Neural cell (in vitro differentiated cells): ENCODE data around the gene RAPGEF5. TPM values are rescaled to one million over a fixed set of nuclear protein-coding genes. Genes with fewer than 3 reads are reported as not detected.

ENCODE experiments used
- H2AFZ ChIP-seq: fragments of 200-600, 300-800 bp; sonication (generic), shearing (Covaris generic); 2 replicates; pipeline ENCODE4 v1.6.0; 2014; ENCODE audit warnings: low read depth, mild to moderate bottlenecking, antibody characterized with exemption, low read length, moderate library complexity
- H3F3A ChIP-seq: fragments of 200-600 bp; shearing (Covaris generic); 2 replicates; pipeline ENCODE4 v1.6.1; 2016; ENCODE audit warnings: mild to moderate bottlenecking, moderate library complexity, mixed read lengths, antibody characterized with exemption, low read length; ENCODE audit not compliant: insufficient read depth, poor library complexity, severe bottlenecking
- H3K27ac ChIP-seq: fragments of 200-600, 300-800 bp; sonication (generic), shearing (Covaris generic); 2 replicates; pipeline ENCODE4 v1.5.1; 2014; ENCODE audit warnings: mild to moderate bottlenecking, low read length, moderate library complexity
- H3K27me3 ChIP-seq: fragments of 300-800, 200-600 bp; sonication (generic), shearing (Covaris generic); 2 replicates; pipeline ENCODE4 v1.6.0; 2014; ENCODE audit warnings: mild to moderate bottlenecking, low read depth, low read length, moderate library complexity; ENCODE audit not compliant: insufficient read depth
- H3K36me3 ChIP-seq: fragments of 300-800, 200-600 bp; sonication (generic), shearing (Covaris generic); 2 replicates; pipeline ENCODE4 v1.5.1; 2014; ENCODE audit warnings: mild to moderate bottlenecking, antibody characterized with exemption, low read length, moderate library complexity; ENCODE audit not compliant: insufficient read depth
- H3K4me2 ChIP-seq: fragments of 300-800, 200-600 bp; sonication (generic), shearing (Covaris generic); 2 replicates; pipeline ENCODE4 v1.6.0; 2014; ENCODE audit warnings: mild to moderate bottlenecking, low read length
- H3K4me3 ChIP-seq: fragments of 300-800, 200-600 bp; sonication (generic), shearing (Covaris generic); 2 replicates; pipeline ENCODE4 v1.5.1; 2014; ENCODE audit warnings: mild to moderate bottlenecking, low read length, moderate library complexity
- H3K79me2 ChIP-seq: fragments of 200-600 bp; shearing (Covaris generic); replicated peaks from 2 replicates; pipeline ENCODE4 v1.6.0; 2014; ENCODE audit warnings: mild to moderate bottlenecking, low read length, moderate library complexity; ENCODE audit not compliant: insufficient read depth
- H3K9ac ChIP-seq: fragments of 300-800, 200-600 bp; sonication (generic), shearing (Covaris generic); 2 replicates; pipeline ENCODE4 v1.6.1; 2016; ENCODE audit warnings: mild to moderate bottlenecking, low read length, mixed read lengths
- H3K9me2 ChIP-seq: fragments of 200-600 bp; shearing (Covaris generic); 2 replicates; pipeline ENCODE4 v1.6.1; 2016; ENCODE audit warnings: mild to moderate bottlenecking, low read length, mixed read lengths; ENCODE audit not compliant: insufficient read depth
- H3K9me3 ChIP-seq: fragments of 200-600, 300-800 bp; sonication (generic), shearing (Covaris generic); 2 replicates; pipeline ENCODE4 v1.6.1; 2016; ENCODE audit warnings: mild to moderate bottlenecking, mixed run types, low read length, moderate library complexity, mixed read lengths
- H4K20me1 ChIP-seq: fragments of 200-600 bp; shearing (Covaris generic); 2 replicates; pipeline ENCODE4 v1.6.1; 2016; ENCODE audit warnings: mild to moderate bottlenecking, mixed run types; ENCODE audit not compliant: insufficient read depth
- EP300 ChIP-seq: fragments of 450-650 bp; conservative IDR thresholded peaks from 2 replicates; pipeline ENCODE4 v1.6.1; 2014; ENCODE audit warnings: antibody characterized with exemption, mild to moderate bottlenecking, moderate library complexity; ENCODE audit not compliant: poor library complexity, severe bottlenecking
- EZH2 ChIP-seq: fragments of 200-600, 300-800 bp; shearing (Covaris generic), sonication (generic); IDR thresholded peaks from 2 replicates; pipeline ENCODE4 v1.6.1; 2014; ENCODE audit warnings: antibody characterized with exemption, low read length, borderline replicate concordance, mild to moderate bottlenecking; ENCODE audit not compliant: insufficient read depth, poor library complexity, severe bottlenecking
- MXI1 ChIP-seq: fragments of 450-650 bp; conservative IDR thresholded peaks from 2 replicates; pipeline ENCODE4 v1.6.1; 2014; ENCODE audit warnings: antibody characterized with exemption, mild to moderate bottlenecking; ENCODE audit not compliant: poor library complexity, severe bottlenecking
- POLR2AphosphoS5 ChIP-seq: IDR thresholded peaks from 2 replicates; pipeline ENCODE4 v1.6.1; 2012
- RAD21 ChIP-seq: fragments of 450-650 bp; conservative IDR thresholded peaks from 2 replicates; pipeline ENCODE4 v1.6.1; 2014; ENCODE audit warnings: antibody characterized with exemption, mild to moderate bottlenecking, moderate library complexity
- SMC3 ChIP-seq: fragments of 450-650 bp; conservative IDR thresholded peaks from 2 replicates; pipeline ENCODE4 v1.6.1; 2014; ENCODE audit warnings: antibody characterized with exemption, mild to moderate bottlenecking, moderate library complexity; ENCODE audit not compliant: poor library complexity
- TAF1 ChIP-seq: IDR thresholded peaks from 2 replicates; pipeline ENCODE4 v1.6.1; 2012; ENCODE audit warnings: low read depth
- polyA plus RNA-seq: library from polyadenylated mRNA; depleted of rRNA; stranded (reverse); fragments of >200 nt; gene quantifications from 2 replicates; pipeline ENCODE4 v1.2.3, GENCODE V29; 2014
- TF ChIP-seq, protein P1 (sequence below): fragments of 450-650 bp; IDR thresholded peaks from 2 replicates; pipeline ENCODE4 v1.5.1; 2014; ENCODE audit warnings: antibody characterized with exemption, mild to moderate bottlenecking, moderate library complexity; ENCODE audit not compliant: poor library complexity, severe bottlenecking
- TF ChIP-seq, protein P2 (sequence below): IDR thresholded peaks from 2 replicates; pipeline ENCODE4 v1.6.1; 2012; ENCODE audit warnings: borderline replicate concordance

Gene RAPGEF5
- polyA plus RNA-seq, 1 donor from 2014 or later, result 48.0 TPM

DNA sequence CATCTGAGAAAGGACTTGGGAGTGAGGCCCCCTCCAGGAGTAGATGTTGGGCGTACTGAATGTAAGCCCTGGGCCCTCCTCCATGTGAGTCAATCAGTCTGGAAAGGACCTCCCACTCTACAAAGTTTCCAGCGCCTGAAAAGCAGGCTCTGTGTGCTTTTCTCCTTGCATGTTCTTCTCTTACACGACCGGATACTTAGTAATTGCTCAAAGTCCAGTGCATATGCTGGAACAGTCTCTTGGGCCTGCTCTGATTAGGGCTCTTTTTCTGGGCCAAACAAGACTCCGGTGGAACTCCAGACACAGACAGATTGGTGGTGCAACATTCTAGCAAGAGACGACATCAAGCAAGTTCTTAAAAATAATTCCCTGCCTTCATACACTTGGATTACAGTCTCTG, 38.3 kb upstream of the RAPGEF5 start:
- Histone ChIP-seq H3K27me3 (no peaks in the 10 kb centered on the region), H3K9me3 (no peaks in the 10 kb centered on the region), H3K79me2 (no peaks in the 10 kb centered on the region), H3K9me2 (no peaks in the 10 kb centered on the region), H3F3A (no peaks in the 10 kb centered on the region), H4K20me1 (no peaks in the 10 kb centered on the region), H3K27ac (no peak overlapping the region), H3K4me2 (no peak overlapping the region), H3K9ac (no peak overlapping the region), H2AFZ (no peak overlapping the region), H3K4me3 (no peak overlapping the region), H3K36me3 (no peaks in the 10 kb centered on the region)
- no peak for TF ChIP-seq EZH2
- TF ChIP-seq RAD21, result no peak
- TF ChIP-seq MXI1, result no peak
- no peak for TF ChIP-seq POLR2AphosphoS5
- TF ChIP-seq, protein P1, sequence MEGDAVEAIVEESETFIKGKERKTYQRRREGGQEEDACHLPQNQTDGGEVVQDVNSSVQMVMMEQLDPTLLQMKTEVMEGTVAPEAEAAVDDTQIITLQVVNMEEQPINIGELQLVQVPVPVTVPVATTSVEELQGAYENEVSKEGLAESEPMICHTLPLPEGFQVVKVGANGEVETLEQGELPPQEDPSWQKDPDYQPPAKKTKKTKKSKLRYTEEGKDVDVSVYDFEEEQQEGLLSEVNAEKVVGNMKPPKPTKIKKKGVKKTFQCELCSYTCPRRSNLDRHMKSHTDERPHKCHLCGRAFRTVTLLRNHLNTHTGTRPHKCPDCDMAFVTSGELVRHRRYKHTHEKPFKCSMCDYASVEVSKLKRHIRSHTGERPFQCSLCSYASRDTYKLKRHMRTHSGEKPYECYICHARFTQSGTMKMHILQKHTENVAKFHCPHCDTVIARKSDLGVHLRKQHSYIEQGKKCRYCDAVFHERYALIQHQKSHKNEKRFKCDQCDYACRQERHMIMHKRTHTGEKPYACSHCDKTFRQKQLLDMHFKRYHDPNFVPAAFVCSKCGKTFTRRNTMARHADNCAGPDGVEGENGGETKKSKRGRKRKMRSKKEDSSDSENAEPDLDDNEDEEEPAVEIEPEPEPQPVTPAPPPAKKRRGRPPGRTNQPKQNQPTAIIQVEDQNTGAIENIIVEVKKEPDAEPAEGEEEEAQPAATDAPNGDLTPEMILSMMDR, result no peak
- no peak for TF ChIP-seq TAF1
- TF ChIP-seq, protein P2, sequence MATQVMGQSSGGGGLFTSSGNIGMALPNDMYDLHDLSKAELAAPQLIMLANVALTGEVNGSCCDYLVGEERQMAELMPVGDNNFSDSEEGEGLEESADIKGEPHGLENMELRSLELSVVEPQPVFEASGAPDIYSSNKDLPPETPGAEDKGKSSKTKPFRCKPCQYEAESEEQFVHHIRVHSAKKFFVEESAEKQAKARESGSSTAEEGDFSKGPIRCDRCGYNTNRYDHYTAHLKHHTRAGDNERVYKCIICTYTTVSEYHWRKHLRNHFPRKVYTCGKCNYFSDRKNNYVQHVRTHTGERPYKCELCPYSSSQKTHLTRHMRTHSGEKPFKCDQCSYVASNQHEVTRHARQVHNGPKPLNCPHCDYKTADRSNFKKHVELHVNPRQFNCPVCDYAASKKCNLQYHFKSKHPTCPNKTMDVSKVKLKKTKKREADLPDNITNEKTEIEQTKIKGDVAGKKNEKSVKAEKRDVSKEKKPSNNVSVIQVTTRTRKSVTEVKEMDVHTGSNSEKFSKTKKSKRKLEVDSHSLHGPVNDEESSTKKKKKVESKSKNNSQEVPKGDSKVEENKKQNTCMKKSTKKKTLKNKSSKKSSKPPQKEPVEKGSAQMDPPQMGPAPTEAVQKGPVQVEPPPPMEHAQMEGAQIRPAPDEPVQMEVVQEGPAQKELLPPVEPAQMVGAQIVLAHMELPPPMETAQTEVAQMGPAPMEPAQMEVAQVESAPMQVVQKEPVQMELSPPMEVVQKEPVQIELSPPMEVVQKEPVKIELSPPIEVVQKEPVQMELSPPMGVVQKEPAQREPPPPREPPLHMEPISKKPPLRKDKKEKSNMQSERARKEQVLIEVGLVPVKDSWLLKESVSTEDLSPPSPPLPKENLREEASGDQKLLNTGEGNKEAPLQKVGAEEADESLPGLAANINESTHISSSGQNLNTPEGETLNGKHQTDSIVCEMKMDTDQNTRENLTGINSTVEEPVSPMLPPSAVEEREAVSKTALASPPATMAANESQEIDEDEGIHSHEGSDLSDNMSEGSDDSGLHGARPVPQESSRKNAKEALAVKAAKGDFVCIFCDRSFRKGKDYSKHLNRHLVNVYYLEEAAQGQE, result no peak
- TF ChIP-seq SMC3, result no peak
- no peak for TF ChIP-seq EP300

DNA sequence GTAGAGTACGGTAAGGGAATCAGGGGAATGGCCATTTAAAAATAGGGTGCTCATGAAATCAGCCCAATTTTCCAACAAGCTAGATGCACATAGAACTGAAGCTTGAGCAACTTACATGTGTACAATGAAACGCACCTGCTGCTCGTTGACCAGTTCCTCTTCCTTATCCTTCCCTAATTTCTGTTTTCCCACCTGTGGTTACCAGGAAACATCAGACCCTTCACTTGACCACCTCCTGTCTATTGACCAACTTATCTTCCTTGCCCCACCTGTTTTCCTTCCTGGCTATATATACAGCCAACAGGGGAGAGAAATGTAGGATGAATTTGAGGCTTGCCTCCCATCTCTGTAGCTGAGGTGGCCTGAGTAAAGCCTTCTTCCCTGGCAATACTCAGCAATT, 37.8 kb upstream of the RAPGEF5 start:
- Histone ChIP-seq H4K20me1 (no peaks in the 10 kb centered on the region), H3K9ac (no peak overlapping the region), H3K79me2 (no peaks in the 10 kb centered on the region), H3K9me3 (no peaks in the 10 kb centered on the region), H3K36me3 (no peaks in the 10 kb centered on the region), H3K27me3 (no peaks in the 10 kb centered on the region), H3K4me2 (no peak overlapping the region), H3K27ac (no peak overlapping the region), H3F3A (no peaks in the 10 kb centered on the region), H3K9me2 (no peaks in the 10 kb centered on the region), H2AFZ (no peak overlapping the region), H3K4me3 (no peak overlapping the region)
- TF ChIP-seq EP300 (no peak), POLR2AphosphoS5 (no peak), MXI1 (no peak), RAD21 (no peak), SMC3 (no peak)
- TF ChIP-seq, protein P2, result no peak
